ENCODE results near the gene SGK2. TPM values are rescaled to one million over a fixed set of nuclear protein-coding genes. Genes with fewer than 3 reads are reported as not detected.

SGK2 gene
- total and polyA plus RNA-seq, 2 experiments from 2014 or later, result 0.42 TPM; not detected in 1

DNA sequence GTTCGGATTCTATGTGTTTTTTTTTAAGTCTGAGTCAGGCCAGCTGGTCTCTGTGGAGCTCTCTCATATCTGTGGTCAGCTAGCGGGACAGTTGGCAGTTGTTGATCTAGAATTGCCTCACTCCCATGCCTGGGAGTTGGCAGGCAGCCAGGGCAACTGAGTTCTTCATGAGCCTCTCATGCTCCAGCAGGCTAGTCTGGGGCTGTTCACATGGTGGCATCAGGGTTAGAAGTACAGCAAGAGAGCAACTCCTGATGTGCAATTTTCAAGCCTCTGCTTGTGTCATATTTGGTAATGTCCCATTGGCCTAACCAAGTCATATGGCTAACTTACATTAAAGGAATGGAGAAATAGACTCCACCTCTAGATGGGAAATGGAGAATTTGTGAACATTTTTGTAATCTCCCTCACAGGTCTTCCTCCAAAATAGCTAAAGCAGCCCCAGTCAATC is 25.2 kb downstream of the SGK2 start:
- Histone ChIP-seq H3K4me1 (ENCODE audit: insufficient read depth) (0 out of 2 replicates have a peak, but pooled peaks cover 8% of the 10 kb centered on the region), H3K27me3 (ENCODE audit: insufficient read depth) (no peaks in the 10 kb centered on the region), H3K4me2 (no peak overlapping the region), H3K79me2 (replicated peaks; ENCODE audit: insufficient read depth) (no peaks in the 10 kb centered on the region), H3K36me3 (ENCODE audit: insufficient read depth) (no peaks in the 10 kb centered on the region), H2AFZ (peak overlapping the region; percentile 19; the same call in 1 of the 2 replicates), H3K4me3 (no peak overlapping the region), H3K9me2 (ENCODE audit: insufficient read depth) (no peaks in the 10 kb centered on the region), H4K20me1 (replicated peaks; ENCODE audit: insufficient read depth) (no peaks in the 10 kb centered on the region), H3F3A (replicated peaks; ENCODE audit: low read depth) (no peaks in the 10 kb centered on the region), H3K27ac (ENCODE audit: low read depth) (no peak overlapping the region)
- no peak for DNase-seq (ENCODE audit: low spot score)
- no peaks in the 10 kb centered on the region for H3K36me3 Mint-ChIP-seq (ENCODE audit: low read depth)
- H3K4me3 Mint-ChIP-seq, result no peak overlapping the region
- 0 out of 2 replicates have a peak overlapping the region, but pooled peaks have one; percentile 32 for H3K27ac Mint-ChIP-seq
- TF ChIP-seq, protein P1, sequence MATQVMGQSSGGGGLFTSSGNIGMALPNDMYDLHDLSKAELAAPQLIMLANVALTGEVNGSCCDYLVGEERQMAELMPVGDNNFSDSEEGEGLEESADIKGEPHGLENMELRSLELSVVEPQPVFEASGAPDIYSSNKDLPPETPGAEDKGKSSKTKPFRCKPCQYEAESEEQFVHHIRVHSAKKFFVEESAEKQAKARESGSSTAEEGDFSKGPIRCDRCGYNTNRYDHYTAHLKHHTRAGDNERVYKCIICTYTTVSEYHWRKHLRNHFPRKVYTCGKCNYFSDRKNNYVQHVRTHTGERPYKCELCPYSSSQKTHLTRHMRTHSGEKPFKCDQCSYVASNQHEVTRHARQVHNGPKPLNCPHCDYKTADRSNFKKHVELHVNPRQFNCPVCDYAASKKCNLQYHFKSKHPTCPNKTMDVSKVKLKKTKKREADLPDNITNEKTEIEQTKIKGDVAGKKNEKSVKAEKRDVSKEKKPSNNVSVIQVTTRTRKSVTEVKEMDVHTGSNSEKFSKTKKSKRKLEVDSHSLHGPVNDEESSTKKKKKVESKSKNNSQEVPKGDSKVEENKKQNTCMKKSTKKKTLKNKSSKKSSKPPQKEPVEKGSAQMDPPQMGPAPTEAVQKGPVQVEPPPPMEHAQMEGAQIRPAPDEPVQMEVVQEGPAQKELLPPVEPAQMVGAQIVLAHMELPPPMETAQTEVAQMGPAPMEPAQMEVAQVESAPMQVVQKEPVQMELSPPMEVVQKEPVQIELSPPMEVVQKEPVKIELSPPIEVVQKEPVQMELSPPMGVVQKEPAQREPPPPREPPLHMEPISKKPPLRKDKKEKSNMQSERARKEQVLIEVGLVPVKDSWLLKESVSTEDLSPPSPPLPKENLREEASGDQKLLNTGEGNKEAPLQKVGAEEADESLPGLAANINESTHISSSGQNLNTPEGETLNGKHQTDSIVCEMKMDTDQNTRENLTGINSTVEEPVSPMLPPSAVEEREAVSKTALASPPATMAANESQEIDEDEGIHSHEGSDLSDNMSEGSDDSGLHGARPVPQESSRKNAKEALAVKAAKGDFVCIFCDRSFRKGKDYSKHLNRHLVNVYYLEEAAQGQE (IDR thresholded peaks at IDR 0.05; ENCODE audit: unreplicated experiment), result no peak
- TF ChIP-seq NANOG (IDR thresholded peaks at IDR 0.05; ENCODE audit: borderline replicate concordance), result no peak
- TF ChIP-seq, protein P2, sequence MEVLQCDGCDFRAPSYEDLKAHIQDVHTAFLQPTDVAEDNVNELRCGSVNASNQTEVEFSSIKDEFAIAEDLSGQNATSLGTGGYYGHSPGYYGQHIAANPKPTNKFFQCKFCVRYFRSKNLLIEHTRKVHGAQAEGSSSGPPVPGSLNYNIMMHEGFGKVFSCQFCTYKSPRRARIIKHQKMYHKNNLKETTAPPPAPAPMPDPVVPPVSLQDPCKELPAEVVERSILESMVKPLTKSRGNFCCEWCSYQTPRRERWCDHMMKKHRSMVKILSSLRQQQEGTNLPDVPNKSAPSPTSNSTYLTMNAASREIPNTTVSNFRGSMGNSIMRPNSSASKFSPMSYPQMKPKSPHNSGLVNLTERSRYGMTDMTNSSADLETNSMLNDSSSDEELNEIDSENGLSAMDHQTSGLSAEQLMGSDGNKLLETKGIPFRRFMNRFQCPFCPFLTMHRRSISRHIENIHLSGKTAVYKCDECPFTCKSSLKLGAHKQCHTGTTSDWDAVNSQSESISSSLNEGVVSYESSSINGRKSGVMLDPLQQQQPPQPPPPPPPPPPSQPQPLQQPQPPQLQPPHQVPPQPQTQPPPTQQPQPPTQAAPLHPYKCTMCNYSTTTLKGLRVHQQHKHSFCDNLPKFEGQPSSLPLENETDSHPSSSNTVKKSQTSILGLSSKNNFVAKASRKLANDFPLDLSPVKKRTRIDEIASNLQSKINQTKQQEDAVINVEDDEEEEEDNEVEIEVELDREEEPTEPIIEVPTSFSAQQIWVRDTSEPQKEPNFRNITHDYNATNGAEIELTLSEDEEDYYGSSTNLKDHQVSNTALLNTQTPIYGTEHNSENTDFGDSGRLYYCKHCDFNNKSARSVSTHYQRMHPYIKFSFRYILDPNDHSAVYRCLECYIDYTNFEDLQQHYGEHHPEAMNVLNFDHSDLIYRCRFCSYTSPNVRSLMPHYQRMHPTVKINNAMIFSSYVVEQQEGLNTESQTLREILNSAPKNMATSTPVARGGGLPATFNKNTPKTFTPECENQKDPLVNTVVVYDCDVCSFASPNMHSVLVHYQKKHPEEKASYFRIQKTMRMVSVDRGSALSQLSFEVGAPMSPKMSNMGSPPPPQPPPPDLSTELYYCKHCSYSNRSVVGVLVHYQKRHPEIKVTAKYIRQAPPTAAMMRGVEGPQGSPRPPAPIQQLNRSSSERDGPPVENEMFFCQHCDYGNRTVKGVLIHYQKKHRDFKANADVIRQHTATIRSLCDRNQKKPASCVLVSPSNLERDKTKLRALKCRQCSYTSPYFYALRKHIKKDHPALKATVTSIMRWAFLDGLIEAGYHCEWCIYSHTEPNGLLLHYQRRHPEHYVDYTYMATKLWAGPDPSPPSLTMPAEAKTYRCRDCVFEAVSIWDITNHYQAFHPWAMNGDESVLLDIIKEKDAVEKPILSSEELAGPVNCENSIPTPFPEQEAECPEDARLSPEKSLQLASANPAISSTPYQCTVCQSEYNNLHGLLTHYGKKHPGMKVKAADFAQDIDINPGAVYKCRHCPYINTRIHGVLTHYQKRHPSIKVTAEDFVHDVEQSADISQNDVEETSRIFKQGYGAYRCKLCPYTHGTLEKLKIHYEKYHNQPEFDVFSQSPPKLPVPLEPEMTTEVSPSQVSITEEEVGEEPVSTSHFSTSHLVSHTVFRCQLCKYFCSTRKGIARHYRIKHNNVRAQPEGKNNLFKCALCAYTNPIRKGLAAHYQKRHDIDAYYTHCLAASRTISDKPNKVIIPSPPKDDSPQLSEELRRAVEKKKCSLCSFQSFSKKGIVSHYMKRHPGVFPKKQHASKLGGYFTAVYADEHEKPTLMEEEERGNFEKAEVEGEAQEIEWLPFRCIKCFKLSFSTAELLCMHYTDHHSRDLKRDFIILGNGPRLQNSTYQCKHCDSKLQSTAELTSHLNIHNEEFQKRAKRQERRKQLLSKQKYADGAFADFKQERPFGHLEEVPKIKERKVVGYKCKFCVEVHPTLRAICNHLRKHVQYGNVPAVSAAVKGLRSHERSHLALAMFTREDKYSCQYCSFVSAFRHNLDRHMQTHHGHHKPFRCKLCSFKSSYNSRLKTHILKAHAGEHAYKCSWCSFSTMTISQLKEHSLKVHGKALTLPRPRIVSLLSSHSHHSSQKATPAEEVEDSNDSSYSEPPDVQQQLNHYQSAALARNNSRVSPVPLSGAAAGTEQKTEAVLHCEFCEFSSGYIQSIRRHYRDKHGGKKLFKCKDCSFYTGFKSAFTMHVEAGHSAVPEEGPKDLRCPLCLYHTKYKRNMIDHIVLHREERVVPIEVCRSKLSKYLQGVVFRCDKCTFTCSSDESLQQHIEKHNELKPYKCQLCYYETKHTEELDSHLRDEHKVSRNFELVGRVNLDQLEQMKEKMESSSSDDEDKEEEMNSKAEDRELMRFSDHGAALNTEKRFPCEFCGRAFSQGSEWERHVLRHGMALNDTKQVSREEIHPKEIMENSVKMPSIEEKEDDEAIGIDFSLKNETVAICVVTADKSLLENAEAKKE (CRISPR knock-in tag; IDR thresholded peaks at IDR 0.05), result no peak
- no peak for TF ChIP-seq ZNF114 (CRISPR knock-in tag; IDR thresholded peaks at IDR 0.05)
- TF ChIP-seq POLR2AphosphoS5 (IDR thresholded peaks at IDR 0.05; ENCODE audit: low read depth), result no peak
- no peak for TF ChIP-seq CREB1 (CRISPR knock-in tag; IDR thresholded peaks at IDR 0.05; ENCODE audit: low read depth)
- no peak for TF ChIP-seq JUNB (IDR thresholded peaks at IDR 0.05; ENCODE audit: unreplicated experiment)
- TF ChIP-seq, protein P3, sequence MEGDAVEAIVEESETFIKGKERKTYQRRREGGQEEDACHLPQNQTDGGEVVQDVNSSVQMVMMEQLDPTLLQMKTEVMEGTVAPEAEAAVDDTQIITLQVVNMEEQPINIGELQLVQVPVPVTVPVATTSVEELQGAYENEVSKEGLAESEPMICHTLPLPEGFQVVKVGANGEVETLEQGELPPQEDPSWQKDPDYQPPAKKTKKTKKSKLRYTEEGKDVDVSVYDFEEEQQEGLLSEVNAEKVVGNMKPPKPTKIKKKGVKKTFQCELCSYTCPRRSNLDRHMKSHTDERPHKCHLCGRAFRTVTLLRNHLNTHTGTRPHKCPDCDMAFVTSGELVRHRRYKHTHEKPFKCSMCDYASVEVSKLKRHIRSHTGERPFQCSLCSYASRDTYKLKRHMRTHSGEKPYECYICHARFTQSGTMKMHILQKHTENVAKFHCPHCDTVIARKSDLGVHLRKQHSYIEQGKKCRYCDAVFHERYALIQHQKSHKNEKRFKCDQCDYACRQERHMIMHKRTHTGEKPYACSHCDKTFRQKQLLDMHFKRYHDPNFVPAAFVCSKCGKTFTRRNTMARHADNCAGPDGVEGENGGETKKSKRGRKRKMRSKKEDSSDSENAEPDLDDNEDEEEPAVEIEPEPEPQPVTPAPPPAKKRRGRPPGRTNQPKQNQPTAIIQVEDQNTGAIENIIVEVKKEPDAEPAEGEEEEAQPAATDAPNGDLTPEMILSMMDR (conservative IDR thresholded peaks at IDR 0.05; ENCODE audit: low read depth in 2 of 2), result no peak
- TF ChIP-seq, protein P4, sequence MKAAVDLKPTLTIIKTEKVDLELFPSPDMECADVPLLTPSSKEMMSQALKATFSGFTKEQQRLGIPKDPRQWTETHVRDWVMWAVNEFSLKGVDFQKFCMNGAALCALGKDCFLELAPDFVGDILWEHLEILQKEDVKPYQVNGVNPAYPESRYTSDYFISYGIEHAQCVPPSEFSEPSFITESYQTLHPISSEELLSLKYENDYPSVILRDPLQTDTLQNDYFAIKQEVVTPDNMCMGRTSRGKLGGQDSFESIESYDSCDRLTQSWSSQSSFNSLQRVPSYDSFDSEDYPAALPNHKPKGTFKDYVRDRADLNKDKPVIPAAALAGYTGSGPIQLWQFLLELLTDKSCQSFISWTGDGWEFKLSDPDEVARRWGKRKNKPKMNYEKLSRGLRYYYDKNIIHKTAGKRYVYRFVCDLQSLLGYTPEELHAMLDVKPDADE (IDR thresholded peaks at IDR 0.05), result no peak
- no peak for TF ChIP-seq STAT1 (IDR thresholded peaks at IDR 0.05; ENCODE audit: unreplicated experiment)
- no peak for TF ChIP-seq EZH2 (IDR thresholded peaks at IDR 0.05; ENCODE audit: low read depth, unreplicated experiment)
- no peak for TF ChIP-seq EZH2phosphoT487 (IDR thresholded peaks at IDR 0.05; ENCODE audit: unreplicated experiment)
- no peak for ATAC-seq
- H3K27me3 Mint-ChIP-seq (ENCODE audit: insufficient read depth, low read depth, poor library complexity), result peaks cover 3% of the 10 kb centered on the region
- peaks cover 11% of the 10 kb centered on the region; the same call in 2 of the 3 replicates for H3K4me1 Mint-ChIP-seq
- no peaks in the 10 kb centered on the region for H3K9me3 Mint-ChIP-seq

Data from GM23338 (cell line).